OCI-LY1 (cell line): ENCODE measurements around the gene PRLH.

Experiments used
- EZH2 ChIP-seq: fragments of 200-600 bp; sonication (generic), shearing (Covaris generic); IDR thresholded peaks from 2 replicates; pipeline ENCODE4 v1.8.0; 2017; ENCODE audit warnings: borderline replicate concordance, mixed run types, mild to moderate bottlenecking, antibody characterized with exemption, low read length, moderate library complexity, mixed read lengths
- TF ChIP-seq, protein P1 (sequence below): fragments of 200-600 bp; sonication (generic), shearing (Covaris generic); IDR thresholded peaks from 2 replicates; pipeline ENCODE4 v1.5.1; 2017; ENCODE audit warnings: mild to moderate bottlenecking, antibody characterized with exemption, low read length, moderate library complexity, mixed read lengths

GRCh38 chr2:237567276-237568029 is 1.1 kb downstream of the PRLH start:
- TF ChIP-seq, protein P1, sequence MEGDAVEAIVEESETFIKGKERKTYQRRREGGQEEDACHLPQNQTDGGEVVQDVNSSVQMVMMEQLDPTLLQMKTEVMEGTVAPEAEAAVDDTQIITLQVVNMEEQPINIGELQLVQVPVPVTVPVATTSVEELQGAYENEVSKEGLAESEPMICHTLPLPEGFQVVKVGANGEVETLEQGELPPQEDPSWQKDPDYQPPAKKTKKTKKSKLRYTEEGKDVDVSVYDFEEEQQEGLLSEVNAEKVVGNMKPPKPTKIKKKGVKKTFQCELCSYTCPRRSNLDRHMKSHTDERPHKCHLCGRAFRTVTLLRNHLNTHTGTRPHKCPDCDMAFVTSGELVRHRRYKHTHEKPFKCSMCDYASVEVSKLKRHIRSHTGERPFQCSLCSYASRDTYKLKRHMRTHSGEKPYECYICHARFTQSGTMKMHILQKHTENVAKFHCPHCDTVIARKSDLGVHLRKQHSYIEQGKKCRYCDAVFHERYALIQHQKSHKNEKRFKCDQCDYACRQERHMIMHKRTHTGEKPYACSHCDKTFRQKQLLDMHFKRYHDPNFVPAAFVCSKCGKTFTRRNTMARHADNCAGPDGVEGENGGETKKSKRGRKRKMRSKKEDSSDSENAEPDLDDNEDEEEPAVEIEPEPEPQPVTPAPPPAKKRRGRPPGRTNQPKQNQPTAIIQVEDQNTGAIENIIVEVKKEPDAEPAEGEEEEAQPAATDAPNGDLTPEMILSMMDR: no peak
- TF ChIP-seq EZH2: no peak
